ENCODE measurements around the gene PELI2. TPM values are rescaled to one million over a fixed set of nuclear protein-coding genes. Genes with fewer than 3 reads are reported as not detected.

Gene PELI2
- total RNA-seq, 1 donor from 2014 or later: 27.2 TPM

DNA sequence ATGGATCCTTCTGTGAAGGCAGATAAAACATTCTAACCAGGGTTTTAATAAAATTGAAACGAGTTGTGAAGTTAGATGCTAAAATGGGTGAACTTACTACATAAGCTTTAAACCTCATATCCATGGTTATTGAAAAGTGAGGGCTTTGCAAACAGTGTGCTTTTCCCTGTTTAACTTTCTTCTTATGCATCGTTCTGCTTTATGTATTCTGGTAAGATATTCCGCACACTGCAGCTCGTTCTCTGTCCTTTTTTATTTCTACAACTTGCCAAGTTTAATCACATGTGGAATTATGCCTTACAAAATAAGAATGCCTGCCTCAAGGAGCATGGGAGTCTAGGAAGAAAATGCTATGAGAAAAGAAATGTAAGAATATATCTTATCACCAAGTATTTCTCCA, 30.9 kb downstream of the PELI2 start:
- peaks cover 99% of the 10 kb centered on the region for H3K79me2 ChIP-seq (ENCODE audit: low read depth)
- H3K9me3 ChIP-seq (ENCODE audit: low read depth): no peaks in the 10 kb centered on the region

DNA sequence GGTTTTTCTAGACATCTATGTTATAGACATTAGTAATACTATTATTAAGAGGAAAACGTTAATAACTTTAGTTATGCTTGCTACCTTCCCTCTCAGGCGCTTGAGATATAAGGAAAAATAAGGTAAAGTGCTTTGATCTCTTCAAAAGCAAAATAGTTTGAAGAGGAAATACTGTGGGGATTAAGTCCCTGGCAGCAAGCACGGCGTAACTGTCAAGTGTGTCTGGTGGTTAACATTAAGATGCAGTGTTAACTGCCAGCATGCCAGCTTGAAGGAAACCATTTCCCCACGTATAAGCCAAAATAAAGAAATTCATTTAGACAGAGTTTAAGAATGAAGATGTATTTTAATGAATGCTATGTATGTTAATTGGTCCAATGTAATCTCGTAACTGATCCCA, 31.8 kb downstream of the PELI2 start:
- TF ChIP-seq EZH2phosphoT487 (IDR thresholded peaks at IDR 0.05) (no peak), EZH2 (IDR thresholded peaks at IDR 0.05) (no peak)
- TF ChIP-seq, protein P1, sequence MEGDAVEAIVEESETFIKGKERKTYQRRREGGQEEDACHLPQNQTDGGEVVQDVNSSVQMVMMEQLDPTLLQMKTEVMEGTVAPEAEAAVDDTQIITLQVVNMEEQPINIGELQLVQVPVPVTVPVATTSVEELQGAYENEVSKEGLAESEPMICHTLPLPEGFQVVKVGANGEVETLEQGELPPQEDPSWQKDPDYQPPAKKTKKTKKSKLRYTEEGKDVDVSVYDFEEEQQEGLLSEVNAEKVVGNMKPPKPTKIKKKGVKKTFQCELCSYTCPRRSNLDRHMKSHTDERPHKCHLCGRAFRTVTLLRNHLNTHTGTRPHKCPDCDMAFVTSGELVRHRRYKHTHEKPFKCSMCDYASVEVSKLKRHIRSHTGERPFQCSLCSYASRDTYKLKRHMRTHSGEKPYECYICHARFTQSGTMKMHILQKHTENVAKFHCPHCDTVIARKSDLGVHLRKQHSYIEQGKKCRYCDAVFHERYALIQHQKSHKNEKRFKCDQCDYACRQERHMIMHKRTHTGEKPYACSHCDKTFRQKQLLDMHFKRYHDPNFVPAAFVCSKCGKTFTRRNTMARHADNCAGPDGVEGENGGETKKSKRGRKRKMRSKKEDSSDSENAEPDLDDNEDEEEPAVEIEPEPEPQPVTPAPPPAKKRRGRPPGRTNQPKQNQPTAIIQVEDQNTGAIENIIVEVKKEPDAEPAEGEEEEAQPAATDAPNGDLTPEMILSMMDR (IDR thresholded peaks at IDR 0.05): no peak
- H3K27me3 Mint-ChIP-seq (ENCODE audit: insufficient read depth, low read depth): no peaks in the 10 kb centered on the region
- Histone ChIP-seq H3K27ac (no peak overlapping the region), H3K4me1 (peaks cover 29% of the 10 kb centered on the region), H3K79me2 (ENCODE audit: low read depth) (peaks cover 99% of the 10 kb centered on the region), H3K9ac (no peak overlapping the region), H3K4me3 (no peak overlapping the region), H3K9me3 (ENCODE audit: low read depth) (no peaks in the 10 kb centered on the region), H3F3A (ENCODE audit: low read depth) (peaks cover 5% of the 10 kb centered on the region), H3K4me2 (no peak overlapping the region), H3K36me3 (no peaks in the 10 kb centered on the region), H3K27me3 (no peaks in the 10 kb centered on the region), H4K20me1 (ENCODE audit: low read depth) (peaks cover 4% of the 10 kb centered on the region), H2AFZ (replicated peaks) (no peak overlapping the region)
- no peak overlapping the region for H3K27ac Mint-ChIP-seq
- H3K36me3 Mint-ChIP-seq: peaks cover 7% of the 10 kb centered on the region
- peaks cover 27% of the 10 kb centered on the region for H3K4me1 Mint-ChIP-seq
- peaks cover 4% of the 10 kb centered on the region for H3K9me3 Mint-ChIP-seq
- no peak overlapping the region for H3K4me3 Mint-ChIP-seq
- DNase-seq (ENCODE audit: low spot score): no peak

More for the DNA sequence above, 30.9 kb downstream of the PELI2 start:
- no peak overlapping the region for H2AFZ ChIP-seq (replicated peaks)
- peaks cover 27% of the 10 kb centered on the region for H3K4me1 Mint-ChIP-seq
- TF ChIP-seq EZH2phosphoT487 (IDR thresholded peaks at IDR 0.05) (no peak), EZH2 (IDR thresholded peaks at IDR 0.05) (no peak)
- TF ChIP-seq, protein P1 (IDR thresholded peaks at IDR 0.05): no peak
- H3K4me3 ChIP-seq: no peak overlapping the region
- H3K27me3 ChIP-seq: no peaks in the 10 kb centered on the region
- H3F3A ChIP-seq (ENCODE audit: low read depth): peaks cover 5% of the 10 kb centered on the region
- no peak overlapping the region for H3K27ac Mint-ChIP-seq
- peaks cover 29% of the 10 kb centered on the region for H3K4me1 ChIP-seq
- no peaks in the 10 kb centered on the region for H3K27me3 Mint-ChIP-seq (ENCODE audit: insufficient read depth, low read depth)
- H3K9ac ChIP-seq: no peak overlapping the region
- peaks cover 4% of the 10 kb centered on the region for H4K20me1 ChIP-seq (ENCODE audit: low read depth)
- no peak for DNase-seq (ENCODE audit: low spot score)
- H3K4me3 Mint-ChIP-seq: no peak overlapping the region
- no peaks in the 10 kb centered on the region for H3K36me3 ChIP-seq
- H3K27ac ChIP-seq: no peak overlapping the region
- H3K36me3 Mint-ChIP-seq: peaks cover 3% of the 10 kb centered on the region
- H3K9me3 Mint-ChIP-seq: no peaks in the 10 kb centered on the region
- peak overlapping the region; percentile 56 for H3K4me2 ChIP-seq

DNA sequence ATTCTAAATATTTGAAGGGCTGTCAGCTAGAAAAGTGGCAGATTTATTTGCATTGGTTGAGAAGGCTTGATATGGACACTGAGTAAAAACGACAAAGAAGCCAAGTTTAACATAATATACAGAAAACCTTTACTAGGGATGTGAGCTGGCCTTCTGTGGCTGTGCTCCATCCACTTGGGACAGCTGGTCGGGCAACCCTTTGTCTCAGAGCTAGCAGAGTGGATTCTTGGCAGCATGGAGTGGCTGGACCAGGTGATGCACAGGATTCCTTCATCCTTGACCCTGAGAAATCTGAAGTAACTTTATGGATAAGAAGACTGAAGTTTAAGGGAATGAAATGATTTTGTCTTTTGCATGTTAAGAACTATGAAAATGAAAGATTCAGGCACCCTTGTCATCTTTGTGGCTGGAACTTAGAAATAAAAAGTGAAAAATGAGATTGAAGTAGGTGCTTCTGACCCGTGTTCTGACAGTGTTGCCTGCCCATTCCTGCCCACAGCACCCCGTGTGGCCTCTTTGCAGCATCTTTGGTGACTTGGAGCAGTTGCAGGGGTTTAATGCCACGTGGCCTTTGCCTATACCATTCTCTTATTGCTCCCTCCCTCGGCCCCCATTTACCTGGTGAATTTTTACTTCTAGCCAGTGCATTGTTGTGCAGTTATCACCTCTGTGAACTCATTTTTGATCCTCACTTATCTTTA, 32.6 kb downstream of the PELI2 start:
- Histone ChIP-seq H3K4me2 (no peak overlapping the region), H3K9ac (no peak overlapping the region), H3K36me3 (no peaks in the 10 kb centered on the region), H3K4me3 (no peak overlapping the region), H3K27me3 (no peaks in the 10 kb centered on the region), H3K4me1 (peaks cover 29% of the 10 kb centered on the region), H2AFZ (replicated peaks) (no peak overlapping the region), H3K9me3 (ENCODE audit: low read depth) (no peaks in the 10 kb centered on the region), H3F3A (ENCODE audit: low read depth) (peaks cover 5% of the 10 kb centered on the region), H4K20me1 (ENCODE audit: low read depth) (peaks cover 4% of the 10 kb centered on the region), H3K27ac (no peak overlapping the region), H3K79me2 (ENCODE audit: low read depth) (peaks cover 97% of the 10 kb centered on the region)
- Mint-ChIP-seq H3K4me1 (peaks cover 23% of the 10 kb centered on the region), H3K27ac (no peak overlapping the region), H3K9me3 (peaks cover 4% of the 10 kb centered on the region), H3K36me3 (peaks cover 7% of the 10 kb centered on the region), H3K4me3 (no peak overlapping the region), H3K27me3 (ENCODE audit: insufficient read depth, low read depth) (no peaks in the 10 kb centered on the region)
- TF ChIP-seq, protein P1 (IDR thresholded peaks at IDR 0.05): peak; percentile 17
- TF ChIP-seq EZH2 (IDR thresholded peaks at IDR 0.05) (no peak), EZH2phosphoT487 (IDR thresholded peaks at IDR 0.05) (no peak)
- no peak for DNase-seq (ENCODE audit: low spot score)

Data from neural progenitor cell (in vitro differentiated cells).